ENCODE data around the gene ID3.
A peak's percentile ranks its signal among the peaks of the same experiment; 100 is the strongest.

ID3 gene

GRCh38 chr1:23568608-23569383 is 9.5 kb upstream of the ID3 start:
- in situ Hi-C loops (cut with MboI; ENCODE audit: low pct_unique_long_range_greater_than_20kb, low sequenced_read_pairs), result no loop called here
- DNase-seq, result no peak

- DNase-seq, result no peak
- in situ Hi-C loops (cut with MboI; ENCODE audit: low pct_unique_long_range_greater_than_20kb, low sequenced_read_pairs), result no loop called here
Observed at GRCh38 chr1:23567996-23568607, 8.8 kb upstream of the ID3 start.

GRCh38 chr1:23567629-23567995 is 8.3 kb upstream of the ID3 start:
- in situ Hi-C loops (cut with MboI; ENCODE audit: low pct_unique_long_range_greater_than_20kb, low sequenced_read_pairs), result no loop called here
- no peak for DNase-seq

GRCh38 chr1:23566304-23566703 is 7.0 kb upstream of the ID3 start:
- DNase-seq, result no peak
- in situ Hi-C loops (cut with MboI; ENCODE audit: low pct_unique_long_range_greater_than_20kb, low sequenced_read_pairs), result no loop called here

- in situ Hi-C loops (cut with MboI; ENCODE audit: low pct_unique_long_range_greater_than_20kb, low sequenced_read_pairs), result no loop called here
- no peak for DNase-seq
Observed at GRCh38 chr1:23565776-23566175, 6.5 kb upstream of the ID3 start.

GRCh38 chr1:23564529-23565122 is 5.3 kb upstream of the ID3 start:
- no peak for DNase-seq
- in situ Hi-C loops (cut with MboI; ENCODE audit: low pct_unique_long_range_greater_than_20kb, low sequenced_read_pairs), result no loop called here

- in situ Hi-C loops (cut with MboI; ENCODE audit: low pct_unique_long_range_greater_than_20kb, low sequenced_read_pairs), result no loop called here
- DNase-seq, result no peak
Observed at GRCh38 chr1:23563755-23564374, 4.6 kb upstream of the ID3 start.

GRCh38 chr1:23563003-23563402 is 3.7 kb upstream of the ID3 start:
- DNase-seq, result no peak
- in situ Hi-C loops (cut with MboI; ENCODE audit: low pct_unique_long_range_greater_than_20kb, low sequenced_read_pairs), result no loop called here

- in situ Hi-C loops (cut with MboI; ENCODE audit: low pct_unique_long_range_greater_than_20kb, low sequenced_read_pairs), result no loop called here
- DNase-seq, result peak; percentile 92
Observed at GRCh38 chr1:23562137-23562876, 3.0 kb upstream of the ID3 start.

GRCh38 chr1:23561813-23562100 is 2.5 kb upstream of the ID3 start:
- no peak for DNase-seq
- in situ Hi-C loops (cut with MboI; ENCODE audit: low pct_unique_long_range_greater_than_20kb, low sequenced_read_pairs), result no loop called here

GRCh38 chr1:23561076-23561812 is 1.9 kb upstream of the ID3 start:
- DNase-seq, result peak; percentile 53
- in situ Hi-C loops (cut with MboI; ENCODE audit: low pct_unique_long_range_greater_than_20kb, low sequenced_read_pairs), result no loop called here

- in situ Hi-C loops (cut with MboI; ENCODE audit: low pct_unique_long_range_greater_than_20kb, low sequenced_read_pairs), result no loop called here
- DNase-seq, result no peak
Observed at GRCh38 chr1:23559985-23560741, 862 bp upstream of the ID3 start.

- no peak for DNase-seq
- in situ Hi-C loops (cut with MboI; ENCODE audit: low pct_unique_long_range_greater_than_20kb, low sequenced_read_pairs), result no loop called here
Observed at GRCh38 chr1:23558872-23559135, 497 bp downstream of the ID3 start.

- in situ Hi-C loops (cut with MboI; ENCODE audit: low pct_unique_long_range_greater_than_20kb, low sequenced_read_pairs), result no loop called here
- peak; percentile 96 for DNase-seq
Observed at GRCh38 chr1:23558140-23558871, 995 bp downstream of the ID3 start.

- in situ Hi-C loops (cut with MboI; ENCODE audit: low pct_unique_long_range_greater_than_20kb, low sequenced_read_pairs), result no loop called here
- no peak for DNase-seq
Observed at GRCh38 chr1:23557471-23558124, 1.7 kb downstream of the ID3 start.

GRCh38 chr1:23556635-23557470 is 2.4 kb downstream of the ID3 start:
- DNase-seq, result no peak
- in situ Hi-C loops (cut with MboI; ENCODE audit: low pct_unique_long_range_greater_than_20kb, low sequenced_read_pairs), result no loop called here

All from KBM-7 (cell line).